Erythroblast (primary cell): Measurements from ENCODE around the gene SLC25A3.

Source experiments
- GATA1 ChIP-seq: IDR thresholded peaks from 2 replicates; pipeline ENCODE4 v1.6.1; 2011; ENCODE audit warnings: low read depth, mild to moderate bottlenecking, control low read depth, low read length, moderate library complexity
- POLR2A ChIP-seq: IDR thresholded peaks from 2 replicates; pipeline ENCODE4 v1.6.1; 2011; ENCODE audit warnings: mild to moderate bottlenecking, low read length

DNA sequence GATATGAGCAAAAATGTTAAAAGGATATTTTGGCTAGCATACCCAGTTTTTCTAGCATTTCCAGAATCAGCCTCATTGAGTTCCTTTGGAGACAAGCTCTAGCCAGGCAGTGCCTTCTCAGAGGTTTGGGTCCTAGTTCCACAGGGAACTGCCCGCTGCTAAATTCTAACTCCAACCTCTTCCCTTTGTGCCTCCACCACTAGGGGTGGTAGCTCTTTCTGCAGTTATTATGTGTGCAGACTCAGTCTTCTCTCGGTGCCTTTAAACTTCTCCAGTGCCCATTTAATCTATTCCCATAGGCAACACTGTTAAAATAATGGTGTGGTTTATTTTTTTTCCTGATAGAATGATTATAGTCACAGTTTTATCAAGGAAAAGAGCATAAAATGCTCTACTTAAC lies 21.5 kb upstream of the SLC25A3 start:
- TF ChIP-seq POLR2A: no peak
- TF ChIP-seq GATA1: no peak
